ENCODE results near the gene MAMDC2.

GRCh38 chr9:70030156-70030555 is 13.5 kb upstream of the MAMDC2 start:
- TF ChIP-seq POLR2A (IDR thresholded peaks at IDR 0.05; ENCODE audit: control extremely low read depth in 1 of 2, low read depth in 2 of 2, low read length in 2 of 2), result no peak
- TF ChIP-seq SUZ12 (IDR thresholded peaks at IDR 0.05; ENCODE audit: low read length), result no peak
- no peak for TF ChIP-seq CTCF (IDR thresholded peaks at IDR 0.05; ENCODE audit: control extremely low read depth in 1 of 3, insufficient read depth in 1 of 3, low read depth in 1 of 3, low read length in 3 of 3)
- no peak for TF ChIP-seq BACH1 (IDR thresholded peaks at IDR 0.05; ENCODE audit: low read length)
- no peak for TF ChIP-seq HDAC6 (IDR thresholded peaks at IDR 0.05; ENCODE audit: low read depth, low read length)
- no peak for TF ChIP-seq TAF1 (IDR thresholded peaks at IDR 0.05; ENCODE audit: low read depth, low read length)
- no peak for TF ChIP-seq MAX (IDR thresholded peaks at IDR 0.05)

All from H1 (cell line).